GM21786 (cell line): Measurements from ENCODE around the gene BCAS4.

Experiments
- ATAC-seq: cut with Tn5 transposase; IDR thresholded peaks from one replicate; pipeline ENCODE4 v1.9.1; 2021; ENCODE audit not compliant: unreplicated experiment

Gene BCAS4

GRCh38 chr20:50852085-50852484, 57.2 kb downstream of the BCAS4 start:
- no peak for ATAC-seq

GRCh38 chr20:50854506-50855249, 59.8 kb downstream of the BCAS4 start:
- ATAC-seq: no peak

GRCh38 chr20:50855498-50856474, 60.9 kb downstream of the BCAS4 start:
- no peak for ATAC-seq

GRCh38 chr20:50856475-50857041, 61.7 kb downstream of the BCAS4 start:
- no peak for ATAC-seq

- ATAC-seq: no peak
These were observed 62.5 kb downstream of the BCAS4 start for GRCh38 chr20:50857348-50857747.

- no peak for ATAC-seq
These were observed 63.7 kb downstream of the BCAS4 start for GRCh38 chr20:50858525-50858924.

- ATAC-seq: no peak
These were observed 64.3 kb downstream of the BCAS4 start for GRCh38 chr20:50859161-50859560.

- ATAC-seq: no peak
These were observed 66.2 kb downstream of the BCAS4 start for GRCh38 chr20:50861012-50861411.

- ATAC-seq: no peak
These were observed 67.7 kb downstream of the BCAS4 start for GRCh38 chr20:50862546-50862945.

- no peak for ATAC-seq
These were observed 70.3 kb downstream of the BCAS4 start for GRCh38 chr20:50865114-50865513.

- ATAC-seq: no peak
These were observed 70.7 kb downstream of the BCAS4 start for GRCh38 chr20:50865591-50865990.

GRCh38 chr20:50866036-50866685, 71.3 kb downstream of the BCAS4 start:
- no peak for ATAC-seq

GRCh38 chr20:50866831-50867230, 72.0 kb downstream of the BCAS4 start:
- no peak for ATAC-seq

GRCh38 chr20:50867805-50868204, 72.9 kb downstream of the BCAS4 start:
- ATAC-seq: no peak

GRCh38 chr20:50868509-50869495, 73.9 kb downstream of the BCAS4 start:
- ATAC-seq: no peak

- ATAC-seq: no peak
These were observed 75.8 kb downstream of the BCAS4 start for GRCh38 chr20:50870561-50871161.

- no peak for ATAC-seq
These were observed 77.9 kb downstream of the BCAS4 start for GRCh38 chr20:50872560-50873425.

- no peak for ATAC-seq
These were observed 78.7 kb downstream of the BCAS4 start for GRCh38 chr20:50873585-50873984.
